ENCODE results near the gene AKR1C2.
"Not testable (repeated sequence)": the region's sequence is repeated elsewhere in the genome, so short reads cannot be mapped to it uniquely, and the experiment has no call there.

Gene AKR1C2

GRCh38 chr10:5025461-5025881 lies 21.8 kb upstream of the AKR1C2 start:
- not testable (repeated sequence) for DNase-seq (ENCODE audit: low read depth in 2 of 2)

GRCh38 chr10:5023177-5023805 lies 19.6 kb upstream of the AKR1C2 start:
- no peak for DNase-seq (ENCODE audit: low read depth in 2 of 2)

GRCh38 chr10:5021624-5022290 lies 18.1 kb upstream of the AKR1C2 start:
- not testable (repeated sequence) for DNase-seq (ENCODE audit: low read depth in 2 of 2)

- DNase-seq (ENCODE audit: low read depth in 2 of 2) = not testable (repeated sequence)
Observed at GRCh38 chr10:5019770-5020612, 16.3 kb upstream of the AKR1C2 start.

GRCh38 chr10:5018671-5019277 lies 15.1 kb upstream of the AKR1C2 start:
- DNase-seq (ENCODE audit: low read depth in 2 of 2) = not testable (repeated sequence)

- no peak for DNase-seq (ENCODE audit: low read depth in 2 of 2)
Observed at GRCh38 chr10:5018134-5018533, 14.5 kb upstream of the AKR1C2 start.

GRCh38 chr10:5014936-5015335 lies 11.3 kb upstream of the AKR1C2 start:
- DNase-seq (ENCODE audit: low read depth in 2 of 2) = no peak

- not testable (repeated sequence) for DNase-seq (ENCODE audit: low read depth in 2 of 2)
Observed at GRCh38 chr10:5014200-5014910, 10.7 kb upstream of the AKR1C2 start.

GRCh38 chr10:5013385-5013784 lies 9.7 kb upstream of the AKR1C2 start:
- DNase-seq (ENCODE audit: low read depth in 2 of 2) = no peak

GRCh38 chr10:5012595-5012994 lies 8.9 kb upstream of the AKR1C2 start:
- DNase-seq (ENCODE audit: low read depth in 2 of 2) = no peak

- DNase-seq (ENCODE audit: low read depth in 2 of 2) = not testable (repeated sequence)
Observed at GRCh38 chr10:5011392-5011791, 7.7 kb upstream of the AKR1C2 start.

GRCh38 chr10:5010043-5010442 lies 6.4 kb upstream of the AKR1C2 start:
- not testable (repeated sequence) for DNase-seq (ENCODE audit: low read depth in 2 of 2)

- not testable (repeated sequence) for DNase-seq (ENCODE audit: low read depth in 2 of 2)
Observed at GRCh38 chr10:5008857-5009548, 5.3 kb upstream of the AKR1C2 start.

- not testable (repeated sequence) for DNase-seq (ENCODE audit: low read depth in 2 of 2)
Observed at GRCh38 chr10:5004501-5004900, 844 bp upstream of the AKR1C2 start.

- DNase-seq (ENCODE audit: low read depth in 2 of 2) = not testable (repeated sequence)
Observed at GRCh38 chr10:5004030-5004385, 351 bp upstream of the AKR1C2 start.

GRCh38 chr10:5002013-5002727 lies 1.5 kb downstream of the AKR1C2 start:
- DNase-seq (ENCODE audit: low read depth in 2 of 2) = no peak

- no peak for DNase-seq (ENCODE audit: low read depth in 2 of 2)
Observed at GRCh38 chr10:4998671-4999070, 5.0 kb downstream of the AKR1C2 start.

- not testable (repeated sequence) for DNase-seq (ENCODE audit: low read depth in 2 of 2)
Observed at GRCh38 chr10:4994260-4994659, 9.4 kb downstream of the AKR1C2 start.

- DNase-seq (ENCODE audit: low read depth in 2 of 2) = not testable (repeated sequence)
Observed at GRCh38 chr10:4992564-4992963, 11.1 kb downstream of the AKR1C2 start.

GRCh38 chr10:4991463-4991862 lies 12.2 kb downstream of the AKR1C2 start:
- DNase-seq (ENCODE audit: low read depth in 2 of 2) = not testable (repeated sequence)

Data from stimulated activated CD8-positive, alpha-beta memory T cell treated with anti-CD3 and anti-CD28 coated beads, Interleukin-15, amount 100 ng/mL, for 4 hours (primary cell).